ENCODE measurements around the gene MRAS.
"Not testable (repeated sequence)": the region's sequence is repeated elsewhere in the genome, so short reads cannot be mapped to it uniquely, and the experiment has no call there.

The MRAS gene

GRCh38 chr3:138394686-138395085, 46.3 kb downstream of the MRAS start:
- no peak for DNase-seq

GRCh38 chr3:138395865-138396751, 47.7 kb downstream of the MRAS start:
- DNase-seq: no peak

- DNase-seq: no peak
These were observed 48.5 kb downstream of the MRAS start for GRCh38 chr3:138396752-138397410.

- DNase-seq: no peak
These were observed 49.6 kb downstream of the MRAS start for GRCh38 chr3:138397983-138398382.

GRCh38 chr3:138398791-138399575, 50.6 kb downstream of the MRAS start:
- no peak for DNase-seq

GRCh38 chr3:138399766-138400165, 51.4 kb downstream of the MRAS start:
- DNase-seq: no peak

GRCh38 chr3:138400651-138401070, 52.3 kb downstream of the MRAS start:
- DNase-seq: no peak

- DNase-seq: no peak
These were observed 53.5 kb downstream of the MRAS start for GRCh38 chr3:138401834-138402233.

- DNase-seq: no peak
These were observed 55.7 kb downstream of the MRAS start for GRCh38 chr3:138404121-138404520.

- no peak for DNase-seq
These were observed 56.6 kb downstream of the MRAS start for GRCh38 chr3:138405001-138405400.

GRCh38 chr3:138405486-138405885, 57.1 kb downstream of the MRAS start:
- no peak for DNase-seq

GRCh38 chr3:138406606-138407005, 58.2 kb downstream of the MRAS start:
- DNase-seq: no peak

- DNase-seq: no peak
These were observed 59.0 kb downstream of the MRAS start for GRCh38 chr3:138407236-138407907.

GRCh38 chr3:138408751-138409570, 60.6 kb downstream of the MRAS start:
- no peak for DNase-seq

- no peak for DNase-seq
These were observed 64.6 kb downstream of the MRAS start for GRCh38 chr3:138412821-138413551.

- DNase-seq: not testable (repeated sequence)
These were observed 67.9 kb downstream of the MRAS start for GRCh38 chr3:138416236-138416635.

GRCh38 chr3:138417559-138417982, 69.2 kb downstream of the MRAS start:
- DNase-seq: peak; percentile 82

- no peak for DNase-seq
These were observed 70.3 kb downstream of the MRAS start for GRCh38 chr3:138418601-138419206.

GRCh38 chr3:138423316-138423715, 74.9 kb downstream of the MRAS start:
- no peak for DNase-seq

- no peak for DNase-seq
These were observed 75.9 kb downstream of the MRAS start for GRCh38 chr3:138424323-138424722.

- DNase-seq: no peak
These were observed 77.8 kb downstream of the MRAS start for GRCh38 chr3:138426211-138426610.

All from activated CD8-positive, alpha-beta memory T cell treated with anti-CD3 and anti-CD28 coated beads for 24 hours (primary cell).